Nucleus accumbens (tissue), 56 donors: ENCODE results near the gene JAK3.

ENCODE experiments used
- DNase-seq, 56 donors: peaks; one replicate each; lab custom pipeline; 2025; lab: John Stamatoyannopoulos, UW

JAK3 gene

DNA sequence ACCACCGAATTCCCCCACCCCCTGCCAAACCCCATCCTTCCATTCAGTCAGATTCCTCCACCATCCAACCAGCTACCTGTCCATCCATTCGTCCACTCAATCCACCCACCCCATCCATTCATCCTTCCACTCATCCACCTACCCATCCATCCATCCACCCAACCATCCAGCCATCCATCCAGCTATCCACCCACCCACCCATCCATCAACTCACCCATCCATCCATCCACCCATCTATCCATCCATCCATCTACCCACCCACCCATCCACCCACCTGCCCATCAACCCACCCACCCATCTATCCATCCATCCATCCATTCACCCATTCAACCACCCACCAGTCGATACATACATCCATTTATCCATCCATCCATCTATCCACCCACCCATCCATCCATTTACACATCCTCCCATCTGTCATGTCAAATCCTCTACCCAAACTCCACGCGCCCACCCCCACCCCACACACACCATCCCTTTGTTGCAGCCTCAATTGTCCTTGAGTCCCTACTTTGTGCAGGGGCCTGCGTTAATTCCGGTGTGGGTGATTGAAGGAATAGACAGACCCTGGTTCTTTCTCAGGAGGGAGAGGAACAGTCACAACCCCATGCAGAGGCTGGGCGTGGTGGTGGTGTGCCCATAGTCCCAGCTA lies 18.7 kb upstream of the JAK3 start:
- no peak for DNase-seq

- DNase-seq, result no peak
These were observed 17.9 kb upstream of the JAK3 start for GRCh38 chr19:17865364-17866311.

GRCh38 chr19:17863520-17864182 lies 15.9 kb upstream of the JAK3 start:
- DNase-seq, result no peak

- DNase-seq, result no peak
These were observed 15.1 kb upstream of the JAK3 start for GRCh38 chr19:17862711-17863519.

DNA sequence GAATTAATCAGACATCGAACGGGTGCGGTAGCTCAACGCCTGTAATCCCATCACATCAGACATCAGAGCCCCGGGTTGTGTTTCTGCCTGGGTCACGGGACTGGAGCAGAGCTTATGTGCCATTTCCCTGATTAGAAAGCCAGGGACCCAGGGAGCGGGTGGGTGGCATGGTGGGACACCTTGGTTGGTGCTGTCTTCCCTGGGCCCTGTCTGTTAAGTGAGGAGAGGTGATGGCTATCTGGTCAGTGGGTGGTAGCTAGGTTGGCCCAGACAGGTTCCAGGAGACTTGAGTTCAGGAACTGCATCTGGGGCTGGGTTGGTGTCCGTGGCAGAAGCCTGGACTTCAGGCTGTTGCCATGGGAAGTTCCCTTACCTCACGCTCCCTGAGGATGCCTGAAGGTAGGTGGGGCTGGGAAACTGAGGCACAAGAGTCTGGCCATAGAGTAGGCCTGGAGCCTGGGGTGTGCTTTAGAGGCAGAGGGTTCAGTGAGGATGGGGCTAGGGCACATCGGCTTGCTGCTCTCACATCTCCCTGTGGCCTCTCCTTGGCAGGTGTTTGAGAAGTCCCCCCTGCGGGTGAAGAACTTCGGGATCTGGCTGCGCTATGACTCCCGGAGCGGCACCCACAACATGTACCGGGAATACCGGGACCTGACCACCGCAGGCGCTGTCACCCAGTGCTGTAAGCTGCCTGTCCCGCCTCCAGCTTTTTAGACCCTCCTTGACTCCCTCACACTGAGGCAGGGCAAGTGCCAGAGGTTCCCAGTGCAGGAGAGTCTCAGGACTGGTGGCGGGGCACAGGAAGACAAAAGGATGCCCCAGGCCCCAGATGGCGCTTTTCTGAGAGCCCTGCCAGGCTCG lies 14.0 kb upstream of the JAK3 start:
- DNase-seq, result no peak

DNA sequence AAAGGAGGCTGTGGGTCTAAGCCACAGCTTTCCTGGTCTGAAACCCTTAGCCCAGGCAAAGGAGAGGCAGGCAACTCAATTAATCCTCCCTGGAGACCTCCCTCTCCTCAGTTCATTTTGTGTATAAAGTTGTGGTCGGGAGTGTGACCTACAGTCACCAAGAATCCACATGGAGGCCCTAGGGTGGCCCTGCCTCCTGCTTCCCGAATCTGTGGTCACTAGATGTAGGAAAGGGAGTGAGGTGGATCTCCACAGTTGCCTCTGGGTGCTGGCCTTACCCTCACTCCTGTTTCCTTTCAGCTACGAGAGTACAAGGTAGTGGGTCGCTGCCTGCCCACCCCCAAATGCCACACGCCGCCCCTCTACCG lies 13.2 kb upstream of the JAK3 start:
- no peak for DNase-seq

DNA sequence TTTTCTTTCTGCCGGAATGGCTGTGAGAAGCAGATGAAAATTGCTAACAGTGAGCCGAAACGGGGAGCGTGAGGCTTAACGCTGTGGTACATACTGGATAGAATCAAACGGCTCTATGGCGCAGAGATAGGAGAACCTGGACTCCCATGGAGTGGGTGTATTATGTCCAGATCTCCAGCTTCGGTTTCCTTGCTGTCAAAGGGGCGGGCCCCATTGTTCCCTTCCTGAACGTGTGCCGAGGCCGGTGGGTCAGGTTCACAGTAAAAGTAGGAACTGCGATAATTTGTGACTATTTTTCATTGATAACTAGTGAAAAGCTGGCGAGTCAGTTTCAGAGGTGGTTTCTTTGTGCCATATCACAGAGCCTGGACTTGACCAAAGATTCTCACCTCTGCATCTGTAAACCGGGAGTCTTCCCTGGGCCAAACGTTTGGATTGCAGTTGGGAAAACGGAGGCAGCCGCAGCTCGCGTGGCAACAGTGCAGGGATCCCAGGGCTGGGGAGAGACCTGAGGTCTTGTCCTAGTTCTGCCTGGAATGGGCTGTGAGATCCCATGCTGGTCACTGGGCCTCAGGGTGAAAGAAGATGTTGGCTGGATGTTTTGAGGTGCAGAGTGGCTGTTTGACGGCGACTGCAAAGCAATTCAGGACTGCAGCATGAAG lies 12.7 kb upstream of the JAK3 start:
- DNase-seq, result no peak

DNA sequence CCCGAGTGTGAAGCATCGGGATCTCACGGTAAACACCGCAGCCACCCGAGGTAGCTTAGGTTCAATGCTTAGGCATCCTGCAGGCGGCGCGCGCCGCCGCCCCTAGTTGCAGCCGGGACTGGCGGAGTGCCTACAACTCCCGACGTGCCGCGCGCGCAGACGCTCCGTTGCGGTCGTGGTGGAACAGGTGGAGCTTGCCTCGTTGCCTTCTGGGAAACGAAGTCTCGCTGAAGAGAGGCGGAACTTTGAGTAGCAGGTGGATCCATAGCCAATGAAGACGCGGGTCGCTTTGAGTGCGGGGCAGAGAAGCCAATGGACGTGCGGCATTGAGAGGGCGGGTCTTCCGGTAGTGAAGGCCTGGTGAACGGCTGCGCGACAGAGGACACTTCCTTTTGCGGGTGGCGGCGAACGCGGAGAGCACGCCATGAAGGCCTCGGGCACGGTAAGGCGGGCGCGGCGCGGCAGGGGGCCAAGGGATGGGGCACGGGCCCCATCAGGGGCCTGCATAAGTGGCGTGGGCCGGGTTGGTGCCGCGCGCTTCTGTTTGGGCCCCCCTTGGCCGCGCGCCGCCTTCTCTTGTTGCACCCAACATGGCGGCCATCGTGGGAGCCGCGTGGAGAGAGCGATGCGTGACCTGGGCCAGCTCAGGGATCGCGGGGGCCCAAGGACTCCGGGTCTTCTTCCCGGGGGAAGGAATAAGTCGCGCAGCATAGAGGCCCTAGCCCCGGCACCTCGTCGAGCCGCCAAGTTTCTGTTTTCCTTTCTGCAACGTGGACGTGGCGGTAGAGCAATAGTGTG lies 11.9 kb upstream of the JAK3 start, which contains the start of gene RPL18A:
Gene RPL18A (plus strand): TSS at position 378 of the 798 bp plus-strand sequence. CDS start 47 bp downstream, at position 425.
- peak; percentile 88 to 100 (median 99) for DNase-seq

- peak in 51 of 56 donors; percentile 9 to 88 (median 59) for DNase-seq
These were observed 7.7 kb upstream of the JAK3 start for GRCh38 chr19:17855280-17856152.

DNA sequence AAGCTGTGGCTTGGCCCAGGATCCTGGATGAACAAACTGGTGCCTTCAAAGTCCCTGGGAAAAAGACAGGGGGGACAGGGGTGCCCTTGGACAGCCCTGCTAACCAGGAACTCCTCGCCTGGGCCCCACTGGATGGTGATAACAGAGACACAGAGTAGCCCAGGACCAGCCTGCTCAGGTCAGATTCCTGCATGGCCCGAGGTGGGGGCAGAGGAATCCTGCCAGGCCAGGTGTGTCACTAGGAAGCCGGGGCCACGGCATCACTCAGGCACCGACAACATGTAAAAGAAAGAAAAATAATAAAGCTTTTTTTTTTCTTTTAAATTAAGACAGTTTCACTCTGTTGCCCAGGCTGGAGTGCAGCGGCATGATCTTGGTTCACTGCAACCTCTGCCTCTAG lies 6.3 kb upstream of the JAK3 start:
- DNase-seq, result no peak

GRCh38 chr19:17848595-17849292 lies 962 bp upstream of the JAK3 start:
- DNase-seq, result no peak

- no peak for DNase-seq
These were observed 1.6 kb downstream of the JAK3 start for GRCh38 chr19:17846146-17846545.

- DNase-seq, result no peak
These were observed 3.8 kb downstream of the JAK3 start for GRCh38 chr19:17843908-17844490.

- DNase-seq, result no peak
These were observed 4.4 kb downstream of the JAK3 start for GRCh38 chr19:17843292-17843827.

- no peak for DNase-seq
These were observed 5.0 kb downstream of the JAK3 start for GRCh38 chr19:17842663-17843291.
